Measurements from ENCODE around the gene AP5M1. TPM values are rescaled to one million over a fixed set of nuclear protein-coding genes. Genes with fewer than 3 reads are reported as not detected.

The AP5M1 gene
- total and polyA plus RNA-seq, 2 of the 13 experiments (the other 11 are each of a cell fraction or from before 2014, with no cell fraction given): 14.8 to 35.0 TPM

DNA sequence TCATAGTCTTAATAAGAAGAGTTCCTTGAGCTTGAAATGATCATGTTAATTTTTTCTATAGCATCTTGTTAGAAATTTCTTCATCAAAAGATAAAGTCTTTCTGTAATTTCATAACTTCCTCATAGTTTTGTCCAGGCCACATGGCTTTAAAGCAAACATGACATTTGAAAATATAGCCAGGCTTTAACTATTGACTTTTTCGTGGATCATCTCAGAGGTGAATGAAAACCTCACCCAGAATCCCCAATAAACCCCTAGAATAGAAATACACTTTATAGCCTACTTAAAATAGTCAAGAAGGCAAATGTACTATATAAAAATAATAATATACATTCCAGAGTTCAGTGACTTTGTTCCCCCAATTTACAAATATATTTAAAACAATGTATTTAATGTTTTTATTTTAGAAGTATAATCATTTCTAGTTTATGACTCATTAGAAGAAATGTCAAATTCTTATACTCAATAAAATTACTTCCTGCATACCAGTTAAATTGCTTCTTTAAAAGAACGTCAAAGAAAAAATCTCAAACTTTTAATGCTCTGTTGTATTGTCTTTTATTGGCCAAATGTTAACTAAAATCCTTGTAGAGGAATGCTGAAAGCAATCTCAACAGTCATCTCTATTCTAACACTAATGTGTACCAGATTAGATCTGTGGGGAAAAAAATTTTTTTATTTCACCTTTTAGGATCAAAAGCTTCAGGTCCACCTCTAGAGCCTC lies 21.7 kb upstream of the AP5M1 start:
- DNase-seq (ENCODE audit: low spot score) (no peak), FAIRE-seq (no peak), ATAC-seq (no peak)
- ChIA-PET CTCF (ENCODE audit: low intra/inter-chr PET ratio, low total read pairs) (no interaction called here), POLR2A (no interaction called here)
- 95% methylated on average over 2 of the region's 2 CpGs for WGBS (ENCODE audit: low lambda C conversion rate)
- Histone ChIP-seq H3K9ac (ENCODE audit: insufficient read depth, low read depth, low read length) (no peak overlapping the region), H3K9me3 (ENCODE audit: low read length) (no peaks in the 10 kb centered on the region), H2AFZ (ENCODE audit: low read length) (no peak overlapping the region), H3K27me3 (ENCODE audit: control insufficient read depth in 1 of 2, insufficient read depth in 2 of 2, low read length in 2 of 2) (no peaks in the 10 kb centered on the region), H3K27ac (ENCODE audit: extremely low read length, insufficient read depth, low read length) (no peak overlapping the region), H3K4me1 (ENCODE audit: insufficient read depth, low read length) (no peaks in the 10 kb centered on the region), H3K36me3 (replicated peaks in 1 of 2; ENCODE audit: control insufficient read depth in 1 of 2, insufficient read depth in 2 of 2, low read length in 2 of 2) (peaks cover 0 to 8% of the 10 kb centered on the region in 2 experiments; a peak in 1 of 5 replicates), H3K79me2 (ENCODE audit: insufficient read depth, low read length) (peaks cover 19% of the 10 kb centered on the region), H3K4me2 (ENCODE audit: low read depth, low read length) (no peak overlapping the region), H3K4me3 (replicated peaks in 1 of 3; ENCODE audit: insufficient read depth in 1 of 3, low read depth in 2 of 3, low read length in 3 of 3) (no peak overlapping the region), H4K20me1 (ENCODE audit: insufficient read depth, low read length) (no peaks in the 10 kb centered on the region)
- intact Hi-C loops (cut with micrococcal nuclease; ENCODE audit: unreplicated experiment): no loop called here
- BruUV-seq (replicated peaks): no TSS peak
- TF ChIP-seq ISL2 (CRISPR knock-in tag; IDR thresholded peaks at IDR 0.05): no peak
- in situ Hi-C loops (cut with HindIII; ENCODE audit: extremely low pct_ligation_motif_present, low pct_unique_long_range_greater_than_20kb): no loop called here

DNA sequence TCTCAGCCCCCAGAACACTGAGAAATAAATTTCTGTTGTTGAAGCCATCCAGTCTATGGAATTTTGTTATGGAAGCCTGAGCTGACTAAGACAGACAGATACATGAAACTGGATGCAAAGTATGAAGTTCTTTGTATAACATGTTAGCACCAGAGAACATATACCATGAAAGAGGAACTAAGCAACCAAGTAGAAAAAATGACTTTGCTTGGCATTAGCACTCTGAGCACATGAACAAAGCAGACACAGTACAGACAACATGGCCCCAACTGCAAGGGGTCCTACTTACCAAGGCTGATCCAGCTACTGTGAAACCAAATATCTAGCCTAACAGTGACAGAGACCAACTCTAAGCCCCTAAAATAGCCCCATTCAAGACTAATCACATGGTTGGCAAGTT lies 13.9 kb upstream of the AP5M1 start:
- H4K20me1 ChIP-seq (ENCODE audit: insufficient read depth, low read length): no peaks in the 10 kb centered on the region; the same call in 1 of the 2 replicates
- no peaks in the 10 kb centered on the region for H3K4me1 ChIP-seq (ENCODE audit: insufficient read depth, low read length)
- H3K36me3 ChIP-seq (replicated peaks in 1 of 2; ENCODE audit: control insufficient read depth in 1 of 2, insufficient read depth in 2 of 2, low read length in 2 of 2): 0 out of 5 replicates have a peak, but pooled peaks cover 0 to 5% of the 10 kb centered on the region in 2 experiments
- ATAC-seq: no peak
- no peak overlapping the region for H3K4me2 ChIP-seq (ENCODE audit: low read depth, low read length)
- no peak overlapping the region for H2AFZ ChIP-seq (ENCODE audit: low read length)
- no TSS peak for BruUV-seq (replicated peaks)
- no peak overlapping the region for H3K27ac ChIP-seq (ENCODE audit: extremely low read length, insufficient read depth, low read length)
- H3K9ac ChIP-seq (ENCODE audit: insufficient read depth, low read depth, low read length): no peak overlapping the region
- H3K9me3 ChIP-seq (ENCODE audit: low read length): no peaks in the 10 kb centered on the region
- in situ Hi-C loops (cut with HindIII; ENCODE audit: extremely low pct_ligation_motif_present, low pct_unique_long_range_greater_than_20kb): no loop called here
- POLR2A ChIA-PET: no interaction called here
- H3K79me2 ChIP-seq (ENCODE audit: insufficient read depth, low read length): peaks cover 74% of the 10 kb centered on the region
- no peaks in the 10 kb centered on the region for H3K27me3 ChIP-seq (ENCODE audit: control insufficient read depth in 1 of 2, insufficient read depth in 2 of 2, low read length in 2 of 2)
- no peak overlapping the region for H3K4me3 ChIP-seq (replicated peaks in 1 of 3; ENCODE audit: insufficient read depth in 1 of 3, low read depth in 2 of 3, low read length in 3 of 3)
- CTCF ChIA-PET (ENCODE audit: low intra/inter-chr PET ratio, low total read pairs): no interaction called here
- no peak for FAIRE-seq
- DNase-seq (ENCODE audit: low spot score): no peak
- intact Hi-C loops (cut with micrococcal nuclease; ENCODE audit: unreplicated experiment): no loop called here
- TF ChIP-seq ZNF773 (CRISPR knock-in tag; IDR thresholded peaks at IDR 0.05; ENCODE audit: borderline replicate concordance) (no peak), ZNF326 (CRISPR knock-in tag; IDR thresholded peaks at IDR 0.05; ENCODE audit: borderline replicate concordance) (no peak), BCL6 (CRISPR knock-in tag; IDR thresholded peaks at IDR 0.05) (no peak), ZNF678 (CRISPR knock-in tag; IDR thresholded peaks at IDR 0.05) (no peak), NFRKB (IDR thresholded peaks at IDR 0.05) (no peak), KAT2B (IDR thresholded peaks at IDR 0.05; ENCODE audit: borderline replicate concordance, low read depth, low read length) (no peak), MED13 (CRISPR knock-in tag; IDR thresholded peaks at IDR 0.05) (no peak), HNRNPL (IDR thresholded peaks at IDR 0.05; ENCODE audit: low read depth, low read length) (no peak), MATR3 (CRISPR knock-in tag; IDR thresholded peaks at IDR 0.05) (no peak), ZNF468 (CRISPR knock-in tag; IDR thresholded peaks at IDR 0.05) (no peak), HCFC1 (IDR thresholded peaks at IDR 0.05; ENCODE audit: low read depth, low read length) (no peak), ZBTB25 (CRISPR knock-in tag; IDR thresholded peaks at IDR 0.05) (no peak), ZNF503 (CRISPR knock-in tag; IDR thresholded peaks at IDR 0.05) (no peak), ZNF33B (CRISPR knock-in tag; IDR thresholded peaks at IDR 0.05) (no peak), DNMT3B (CRISPR knock-in tag; conservative IDR thresholded peaks at IDR 0.05) (no peak), ZNF781 (CRISPR knock-in tag; IDR thresholded peaks at IDR 0.05; ENCODE audit: borderline replicate concordance, not compliant biosample characterization) (no peak), TAF15 (IDR thresholded peaks at IDR 0.05; ENCODE audit: low read depth, low read length, poor library complexity, severe bottlenecking) (no peak), ZNF264 (CRISPR knock-in tag; IDR thresholded peaks at IDR 0.05) (no peak)
